Astrocyte (in vitro differentiated cells and primary cell): ENCODE measurements around the gene ENTR1. TPM values are rescaled to one million over a fixed set of nuclear protein-coding genes. Genes with fewer than 3 reads are reported as not detected.

Experiments used
- DNase-seq: peaks from one replicate; pipeline ENCODE4 v3.0.0-alpha.2; 2010; ENCODE audit warnings: low read depth
- FAIRE-seq: peaks from 2 replicates; lab custom pipeline; 2011; peaks lifted over from hg19 to GRCh38; lab: Jason Lieb, UNC
- H2AFZ ChIP-seq: 2 replicates; pipeline ENCODE4 v1.6.0; 2012; ENCODE audit warnings: low read depth, low read length, inconsistent platforms
- H3K27ac ChIP-seq: 2 replicates; pipeline ENCODE4 v1.5.1; 2011; ENCODE audit warnings: low read depth, low read length, inconsistent platforms
- H3K27me3 ChIP-seq: 2 replicates; pipeline ENCODE4 v1.6.0; 2011; ENCODE audit warnings: low read length, inconsistent platforms; ENCODE audit not compliant: insufficient read depth
- H3K36me3 ChIP-seq: 2 replicates; pipeline ENCODE4 v1.5.1; 2011; ENCODE audit warnings: low read length, inconsistent platforms; ENCODE audit not compliant: insufficient read depth
- H3K4me1 ChIP-seq: 2 replicates; pipeline ENCODE4 v1.5.1; 2011; ENCODE audit warnings: low read length, inconsistent platforms; ENCODE audit not compliant: insufficient read depth
- H3K4me2 ChIP-seq: 2 replicates; pipeline ENCODE4 v1.6.0; 2012; ENCODE audit warnings: low read length, inconsistent platforms
- H3K4me3 ChIP-seq: 2 replicates; pipeline ENCODE4 v1.5.1; 2011; ENCODE audit warnings: low read depth, mild to moderate bottlenecking, low read length, inconsistent platforms; ENCODE audit not compliant: insufficient read depth
- H3K79me2 ChIP-seq: 2 replicates; pipeline ENCODE4 v1.6.0; 2012; ENCODE audit warnings: mild to moderate bottlenecking, low read length, inconsistent platforms; ENCODE audit not compliant: insufficient read depth
- H3K9ac ChIP-seq: 2 replicates; pipeline ENCODE4 v1.6.0; 2012; ENCODE audit warnings: mild to moderate bottlenecking, low read length, inconsistent platforms
- H3K9me3 ChIP-seq: 2 replicates; pipeline ENCODE4 v1.5.1; 2012; ENCODE audit warnings: low read depth, mild to moderate bottlenecking, low read length, inconsistent platforms; ENCODE audit not compliant: insufficient read depth
- H4K20me1 ChIP-seq: 2 replicates; pipeline ENCODE4 v1.6.0; 2012; ENCODE audit warnings: low read length, inconsistent platforms; ENCODE audit not compliant: insufficient read depth
- H3K27ac Mint-ChIP-seq: one replicate; pipeline ENCODE4 v1.8.0; 2021; ENCODE audit warnings: mild to moderate bottlenecking, mixed read lengths; ENCODE audit not compliant: unreplicated experiment
- H3K27me3 Mint-ChIP-seq: one replicate; pipeline ENCODE4 v1.8.0; 2021; ENCODE audit warnings: low read depth, mixed read lengths; ENCODE audit not compliant: unreplicated experiment
- H3K36me3 Mint-ChIP-seq: one replicate; pipeline ENCODE4 v1.8.0; 2021; ENCODE audit warnings: low read depth, mixed read lengths; ENCODE audit not compliant: unreplicated experiment
- H3K4me1 Mint-ChIP-seq: one replicate; pipeline ENCODE4 v1.8.0; 2021; ENCODE audit warnings: low read depth, mixed read lengths; ENCODE audit not compliant: unreplicated experiment
- H3K4me3 Mint-ChIP-seq: one replicate; pipeline ENCODE4 v1.8.0; 2021; ENCODE audit warnings: mild to moderate bottlenecking, moderate library complexity, mixed read lengths; ENCODE audit not compliant: unreplicated experiment
- H3K9me3 Mint-ChIP-seq: one replicate; pipeline ENCODE4 v1.8.0; 2021; ENCODE audit warnings: mild to moderate bottlenecking, mixed read lengths; ENCODE audit not compliant: unreplicated experiment
- EZH2 ChIP-seq: IDR thresholded peaks from 2 replicates; pipeline ENCODE4 v1.6.1; 2012; ENCODE audit warnings: mild to moderate bottlenecking, low read length, inconsistent platforms; ENCODE audit not compliant: insufficient read depth
- total RNA-seq: library from RNA; stranded (reverse); gene quantifications from 2 replicates; pipeline ENCODE4 v1.2.1, GENCODE V29; 2021
- TF ChIP-seq, protein P1 (sequence below): IDR thresholded peaks from 2 replicates; pipeline ENCODE4 v1.5.1; 2011; ENCODE audit warnings: low read depth, mild to moderate bottlenecking, inconsistent platforms, low read length, moderate library complexity; ENCODE audit not compliant: insufficient read depth

Gene ENTR1
- total RNA-seq, 1 donor from 2014 or later: 71.7 TPM

DNA sequence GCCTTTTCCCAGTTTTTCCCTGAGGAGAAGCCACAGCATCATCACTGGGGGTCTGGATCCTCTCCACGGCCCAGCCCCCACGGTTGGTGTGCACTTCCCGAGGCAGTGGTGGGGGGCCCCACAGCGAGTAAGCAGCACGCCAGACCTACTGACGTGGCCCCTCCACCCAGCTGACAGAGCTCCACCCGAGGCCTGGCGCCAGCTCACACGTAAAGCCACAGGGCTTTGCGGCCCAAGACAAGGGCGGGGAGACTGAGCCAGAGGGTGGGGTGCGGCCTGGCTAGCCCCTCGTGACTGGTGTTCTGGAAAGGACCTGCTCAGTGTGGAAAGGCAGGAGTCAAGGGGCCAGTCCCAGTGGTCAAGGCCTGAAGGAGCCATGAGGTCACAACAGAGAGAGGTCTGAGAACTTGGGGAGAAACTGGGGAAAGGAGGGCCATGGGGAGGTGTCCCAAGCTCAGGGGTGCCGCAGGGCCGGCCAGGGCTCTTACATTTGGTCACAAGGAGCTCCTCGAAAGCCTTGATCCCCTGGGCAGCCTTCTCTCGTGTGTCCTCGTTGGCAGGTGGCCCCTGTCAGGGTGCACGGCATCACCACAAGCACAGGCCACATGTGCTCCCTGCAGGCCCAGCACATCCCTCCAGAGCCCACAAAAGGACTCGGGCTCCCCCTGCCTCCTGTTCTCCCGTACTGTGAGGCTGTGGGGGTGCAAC is 15.9 kb downstream of the ENTR1 start:
- peaks cover 35% of the 10 kb centered on the region for H3K79me2 ChIP-seq
- H3K9ac ChIP-seq: no peak overlapping the region
- no peak for DNase-seq
- Mint-ChIP-seq H3K9me3 (no peaks in the 10 kb centered on the region), H3K4me3 (no peak overlapping the region), H3K27ac (no peak overlapping the region), H3K4me1 (peaks cover 9% of the 10 kb centered on the region), H3K36me3 (peaks cover 20% of the 10 kb centered on the region), H3K27me3 (no peaks in the 10 kb centered on the region)
- H3K9me3 ChIP-seq: no peaks in the 10 kb centered on the region
- no peak overlapping the region for H3K27ac ChIP-seq
- no peaks in the 10 kb centered on the region for H3K27me3 ChIP-seq
- TF ChIP-seq, protein P1, sequence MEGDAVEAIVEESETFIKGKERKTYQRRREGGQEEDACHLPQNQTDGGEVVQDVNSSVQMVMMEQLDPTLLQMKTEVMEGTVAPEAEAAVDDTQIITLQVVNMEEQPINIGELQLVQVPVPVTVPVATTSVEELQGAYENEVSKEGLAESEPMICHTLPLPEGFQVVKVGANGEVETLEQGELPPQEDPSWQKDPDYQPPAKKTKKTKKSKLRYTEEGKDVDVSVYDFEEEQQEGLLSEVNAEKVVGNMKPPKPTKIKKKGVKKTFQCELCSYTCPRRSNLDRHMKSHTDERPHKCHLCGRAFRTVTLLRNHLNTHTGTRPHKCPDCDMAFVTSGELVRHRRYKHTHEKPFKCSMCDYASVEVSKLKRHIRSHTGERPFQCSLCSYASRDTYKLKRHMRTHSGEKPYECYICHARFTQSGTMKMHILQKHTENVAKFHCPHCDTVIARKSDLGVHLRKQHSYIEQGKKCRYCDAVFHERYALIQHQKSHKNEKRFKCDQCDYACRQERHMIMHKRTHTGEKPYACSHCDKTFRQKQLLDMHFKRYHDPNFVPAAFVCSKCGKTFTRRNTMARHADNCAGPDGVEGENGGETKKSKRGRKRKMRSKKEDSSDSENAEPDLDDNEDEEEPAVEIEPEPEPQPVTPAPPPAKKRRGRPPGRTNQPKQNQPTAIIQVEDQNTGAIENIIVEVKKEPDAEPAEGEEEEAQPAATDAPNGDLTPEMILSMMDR: no peak
- no peak for TF ChIP-seq EZH2
- no peak for FAIRE-seq
- H3K4me2 ChIP-seq: no peak overlapping the region
- H4K20me1 ChIP-seq: peaks cover 52% of the 10 kb centered on the region
- peaks cover 29% of the 10 kb centered on the region for H3K36me3 ChIP-seq
- H3K4me3 ChIP-seq: no peak overlapping the region
- peaks cover 8% of the 10 kb centered on the region for H3K4me1 ChIP-seq
- no peak overlapping the region for H2AFZ ChIP-seq

DNA sequence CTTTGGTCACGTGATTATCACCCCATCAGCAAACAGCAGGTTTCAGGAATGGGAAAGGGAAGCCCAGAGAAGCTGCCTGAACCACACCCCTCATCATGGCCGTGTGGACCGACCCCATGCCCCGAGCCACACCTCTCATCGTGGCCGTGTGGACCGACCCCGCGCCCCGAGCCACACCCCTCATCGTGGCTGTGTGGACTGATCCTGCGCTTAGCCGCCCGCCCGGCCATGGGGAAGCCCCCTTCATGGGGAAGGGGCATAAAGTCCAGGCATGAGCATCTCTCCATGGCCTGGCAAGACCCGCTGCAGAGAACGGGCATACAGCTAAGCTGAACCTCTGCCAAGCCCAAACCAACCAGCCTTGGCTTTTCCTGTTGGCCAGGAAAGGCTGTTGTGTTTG is 16.9 kb downstream of the ENTR1 start:
- no peak for FAIRE-seq
- H4K20me1 ChIP-seq: peaks cover 50% of the 10 kb centered on the region
- no peaks in the 10 kb centered on the region for H3K27me3 ChIP-seq
- Mint-ChIP-seq H3K4me3 (no peak overlapping the region), H3K27ac (no peak overlapping the region), H3K36me3 (peaks cover 23% of the 10 kb centered on the region), H3K9me3 (no peaks in the 10 kb centered on the region), H3K4me1 (peaks cover 2% of the 10 kb centered on the region), H3K27me3 (no peaks in the 10 kb centered on the region)
- H3K9ac ChIP-seq: no peak overlapping the region
- peaks cover 34% of the 10 kb centered on the region for H3K36me3 ChIP-seq
- H3K27ac ChIP-seq: no peak overlapping the region
- H3K4me2 ChIP-seq: no peak overlapping the region
- TF ChIP-seq, protein P1: no peak
- no peak for TF ChIP-seq EZH2
- peaks cover under 1% of the 10 kb centered on the region for H3K4me1 ChIP-seq
- H3K4me3 ChIP-seq: no peak overlapping the region
- no peaks in the 10 kb centered on the region for H3K9me3 ChIP-seq
- H2AFZ ChIP-seq: no peak overlapping the region
- DNase-seq: no peak
- H3K79me2 ChIP-seq: peaks cover 25% of the 10 kb centered on the region
